Measurements from ENCODE around the gene SPDYE3.
"Not testable (repeated sequence)": the region's sequence is repeated elsewhere in the genome, so short reads cannot be mapped to it uniquely, and the experiment has no call there.

SPDYE3 gene

GRCh38 chr7:100271716-100272537 lies 35.6 kb upstream of the SPDYE3 start:
- Histone ChIP-seq H3K4me3 (ENCODE audit: low read depth, low read length) (peak overlapping the region; percentile 63), H3K9me3 (no peaks in the 10 kb centered on the region), H3K27me3 (no peaks in the 10 kb centered on the region), H3K36me3 (no peaks in the 10 kb centered on the region), H3K4me1 (no peaks in the 10 kb centered on the region; the same call in 1 of the 2 replicates)
- TF ChIP-seq CTCF (IDR thresholded peaks at IDR 0.05; ENCODE audit: low read depth, low read length) = peak; percentile 30; the same call in 1 of the 2 replicates
- DNase-seq = peak; percentile 99

- not testable (repeated sequence) for DNase-seq, H3K36me3 ChIP-seq
These were observed 35.0 kb upstream of the SPDYE3 start for GRCh38 chr7:100272538-100272902.

GRCh38 chr7:100275120-100275519 lies 32.4 kb upstream of the SPDYE3 start:
- H3K9me3 ChIP-seq = no peaks in the 10 kb centered on the region
- TF ChIP-seq CTCF (IDR thresholded peaks at IDR 0.05; ENCODE audit: low read depth, low read length) = no peak
- H3K4me1 ChIP-seq = no peaks in the 10 kb centered on the region; the same call in 1 of the 2 replicates
- no peak for DNase-seq
- H3K36me3 ChIP-seq = no peaks in the 10 kb centered on the region
- H3K4me3 ChIP-seq (ENCODE audit: low read depth, low read length) = no peak overlapping the region
- no peaks in the 10 kb centered on the region for H3K27me3 ChIP-seq

More at GRCh38 chr7:100272538-100272902, 35.0 kb upstream of the SPDYE3 start:
- H3K9me3 ChIP-seq, H3K4me1 ChIP-seq, H3K27me3 ChIP-seq: not testable (repeated sequence)
- H3K4me3 ChIP-seq (ENCODE audit: low read depth, low read length) = peak overlapping the region; percentile 63

DNA sequence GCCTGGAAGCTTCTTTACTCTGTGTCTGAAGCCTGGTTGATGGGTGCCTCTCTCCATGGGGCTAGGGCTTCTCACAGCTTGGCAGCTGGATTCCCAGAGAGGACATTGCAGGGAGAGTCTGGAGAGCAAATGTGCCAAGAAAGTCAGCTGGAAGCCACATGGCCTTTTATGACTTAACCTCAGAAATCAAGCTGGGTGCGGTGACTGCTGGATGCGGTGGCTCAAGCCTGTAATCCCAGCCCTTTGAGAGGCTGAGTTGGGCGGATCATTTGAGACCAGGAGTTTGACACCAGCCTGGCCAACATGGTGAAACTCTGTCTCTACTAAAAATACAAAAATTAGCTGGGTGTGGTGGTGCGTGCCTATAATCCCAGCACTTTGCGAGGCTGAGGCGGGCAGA lies 31.4 kb upstream of the SPDYE3 start:
- not testable (repeated sequence) for H3K27me3 ChIP-seq; H3K9me3 ChIP-seq; H3K4me1 ChIP-seq; H3K36me3 ChIP-seq; H3K4me3 ChIP-seq (ENCODE audit: low read depth, low read length); DNase-seq

- not testable (repeated sequence) for H3K27me3 ChIP-seq; H3K4me1 ChIP-seq; DNase-seq; H3K36me3 ChIP-seq; H3K4me3 ChIP-seq (ENCODE audit: low read depth, low read length); H3K9me3 ChIP-seq
These were observed 25.4 kb upstream of the SPDYE3 start for GRCh38 chr7:100282069-100282608.

GRCh38 chr7:100283147-100283546 lies 24.4 kb upstream of the SPDYE3 start:
- not testable (repeated sequence) for DNase-seq; H3K36me3 ChIP-seq; H3K27me3 ChIP-seq; H3K9me3 ChIP-seq; H3K4me1 ChIP-seq; H3K4me3 ChIP-seq (ENCODE audit: low read depth, low read length)

GRCh38 chr7:100287191-100287969 lies 20.1 kb upstream of the SPDYE3 start:
- H3K4me3 ChIP-seq (ENCODE audit: low read depth, low read length); H3K36me3 ChIP-seq; H3K4me1 ChIP-seq; H3K27me3 ChIP-seq; DNase-seq; H3K9me3 ChIP-seq: not testable (repeated sequence)

DNA sequence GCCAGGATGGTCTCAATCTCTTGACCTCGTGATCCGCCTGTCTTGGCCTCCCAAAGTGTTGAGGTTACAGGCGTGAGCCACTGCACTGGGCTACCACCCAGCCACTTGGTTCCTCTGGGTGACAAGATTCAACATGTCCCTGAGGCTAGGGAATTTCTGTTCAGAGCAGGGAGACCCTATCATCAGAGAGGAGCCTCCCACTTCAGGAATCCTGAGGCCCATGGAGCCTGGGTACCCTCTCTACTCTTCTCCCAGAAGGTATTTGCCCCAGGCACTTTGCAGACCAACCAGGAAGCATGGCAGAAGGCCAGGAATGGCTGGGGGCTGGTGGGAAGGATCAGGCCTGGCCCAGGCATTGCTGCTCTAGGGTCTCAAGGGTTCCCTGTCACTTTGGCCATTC lies 19.2 kb upstream of the SPDYE3 start:
- DNase-seq; H3K4me1 ChIP-seq; H3K4me3 ChIP-seq (ENCODE audit: low read depth, low read length): not testable (repeated sequence)

GRCh38 chr7:100292162-100292561 lies 15.3 kb upstream of the SPDYE3 start:
- not testable (repeated sequence) for H3K4me1 ChIP-seq; H3K9me3 ChIP-seq; H3K36me3 ChIP-seq; H3K4me3 ChIP-seq (ENCODE audit: low read depth, low read length); H3K27me3 ChIP-seq; DNase-seq

More for the DNA sequence above, 19.2 kb upstream of the SPDYE3 start:
- not testable (repeated sequence) for H3K9me3 ChIP-seq, H3K27me3 ChIP-seq, H3K36me3 ChIP-seq

DNA sequence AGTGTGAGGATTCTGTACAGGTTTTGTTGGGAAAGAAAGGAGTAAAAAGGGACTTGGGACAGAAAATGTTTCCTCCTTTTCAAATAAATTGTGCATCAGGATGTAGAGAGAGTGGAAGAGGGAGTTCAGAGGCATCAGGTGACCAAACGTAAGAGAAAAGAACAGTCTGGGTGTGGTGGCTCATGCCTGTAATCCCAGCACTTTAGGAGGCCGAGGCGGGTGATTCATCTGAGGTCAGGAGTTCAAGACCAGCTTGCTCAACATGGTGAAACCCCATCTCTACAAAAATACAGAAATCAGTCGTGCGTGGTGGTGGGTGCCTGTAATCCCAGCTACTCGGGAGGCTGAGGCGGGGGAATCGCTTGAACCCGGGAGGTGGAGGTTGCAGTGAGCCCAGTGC lies 12.2 kb upstream of the SPDYE3 start:
- H3K4me3 ChIP-seq (ENCODE audit: low read depth, low read length); H3K9me3 ChIP-seq; H3K27me3 ChIP-seq; H3K36me3 ChIP-seq; DNase-seq; H3K4me1 ChIP-seq: not testable (repeated sequence)

DNA sequence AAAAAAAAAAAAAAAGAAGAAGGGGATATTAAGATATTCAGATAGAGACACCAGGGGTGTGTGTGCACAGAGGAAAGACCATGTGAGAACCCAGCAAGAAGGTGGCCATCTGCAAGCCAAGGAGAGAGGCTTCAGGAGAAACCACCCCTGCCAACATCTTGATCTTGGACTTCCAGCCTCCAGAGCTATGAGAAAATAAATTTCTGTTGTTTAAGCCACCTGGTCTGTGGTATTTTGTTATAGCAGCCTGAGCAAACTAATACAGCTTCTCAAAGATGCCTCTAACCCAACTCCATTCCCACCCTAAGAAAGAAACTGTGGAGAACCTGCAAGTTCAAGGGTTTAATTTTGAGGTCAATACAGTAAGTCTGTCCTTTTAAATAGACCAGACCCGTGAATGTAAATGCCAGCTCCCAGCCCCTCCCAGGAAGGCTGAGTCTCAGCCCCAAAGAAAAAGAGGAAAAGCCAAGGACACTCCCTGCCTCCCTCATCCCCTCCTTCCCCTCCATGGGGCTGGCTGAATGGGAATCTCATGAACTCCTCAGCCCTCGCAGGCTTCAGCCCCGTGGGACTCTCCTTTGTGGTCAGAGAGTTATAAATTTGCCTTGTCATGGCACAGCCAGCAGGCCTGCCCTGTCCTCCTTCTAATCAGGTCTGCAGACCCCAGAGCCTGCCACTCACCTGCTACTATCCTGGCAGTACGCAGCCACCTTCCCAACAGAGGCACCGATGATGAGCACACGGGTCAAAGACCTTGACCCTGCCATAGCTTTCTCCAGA lies 9.5 kb upstream of the SPDYE3 start:
- not testable (repeated sequence) for H3K4me3 ChIP-seq (ENCODE audit: low read depth, low read length); DNase-seq; H3K9me3 ChIP-seq; H3K4me1 ChIP-seq; H3K36me3 ChIP-seq; H3K27me3 ChIP-seq

- DNase-seq; H3K36me3 ChIP-seq; H3K9me3 ChIP-seq; H3K4me1 ChIP-seq; H3K4me3 ChIP-seq (ENCODE audit: low read depth, low read length); H3K27me3 ChIP-seq: not testable (repeated sequence)
These were observed 8.9 kb upstream of the SPDYE3 start for GRCh38 chr7:100298632-100298895.

GRCh38 chr7:100304526-100304925 lies 3.0 kb upstream of the SPDYE3 start:
- not testable (repeated sequence) for H3K36me3 ChIP-seq, H3K9me3 ChIP-seq

More at GRCh38 chr7:100304526-100304925, 3.0 kb upstream of the SPDYE3 start:
- H3K27me3 ChIP-seq; H3K4me3 ChIP-seq (ENCODE audit: low read depth, low read length); H3K4me1 ChIP-seq; DNase-seq: not testable (repeated sequence)
